MCF 10A (cell line): ENCODE data around the gene WDR73. TPM values are rescaled to one million over a fixed set of nuclear protein-coding genes. Genes with fewer than 3 reads are reported as not detected.
A peak's percentile ranks its signal among the peaks of the same experiment; 100 is the strongest.

ENCODE experiments used
- BruUV-seq: library from RNA; stranded (reverse); fragments of 400-500 nt; replicated peaks from 2 replicates; lab custom pipeline; 2021; lab: Mats Ljungman, UMichigan
- CTCF ChIA-PET: fragments of 300-600 bp; sonication (Branson Sonifier 250); formaldehyde crosslinking; extraction: SDS; loops from one replicate; lab custom pipeline; 2021; ENCODE audit warnings: antibody characterized with exemption, inconsistent platforms; lab: Yijun Ruan, JAX
- POLR2A ChIA-PET: fragments of 300-600, 350-650 bp; sonication (Branson Sonifier 250); formaldehyde crosslinking; extraction: SDS; loops from one replicate; lab custom pipeline; 2020; ENCODE audit warnings: antibody characterized with exemption, inconsistent platforms; lab: Yijun Ruan, JAX
- DNase-seq: peaks from one replicate; pipeline ENCODE4 v3.0.0-alpha.2; 2018; ENCODE audit not compliant: unreplicated experiment
- H3K27ac Mint-ChIP-seq: one replicate; pipeline ENCODE4 v1.8.0; 2022; ENCODE audit warnings: mild to moderate bottlenecking, low read depth, mixed read lengths; ENCODE audit not compliant: unreplicated experiment
- H3K27me3 Mint-ChIP-seq: one replicate; pipeline ENCODE4 v1.8.0; 2022; ENCODE audit warnings: mixed read lengths; ENCODE audit not compliant: insufficient read depth, unreplicated experiment
- H3K36me3 Mint-ChIP-seq: one replicate; pipeline ENCODE4 v1.8.0; 2022; ENCODE audit warnings: mild to moderate bottlenecking, moderate library complexity, mixed read lengths; ENCODE audit not compliant: insufficient read depth, unreplicated experiment
- H3K4me1 Mint-ChIP-seq: one replicate; pipeline ENCODE4 v1.8.0; 2022; ENCODE audit warnings: mixed read lengths; ENCODE audit not compliant: insufficient read depth, unreplicated experiment
- H3K4me3 Mint-ChIP-seq: one replicate; pipeline ENCODE4 v1.8.0; 2022; ENCODE audit warnings: mild to moderate bottlenecking, moderate library complexity, mixed read lengths; ENCODE audit not compliant: unreplicated experiment
- H3K9me3 Mint-ChIP-seq: one replicate; pipeline ENCODE4 v1.8.0; 2022; ENCODE audit warnings: mixed read lengths; ENCODE audit not compliant: unreplicated experiment
- CTCF ChIP-seq: fragments of 200-600 bp; IDR thresholded peaks from one replicate; pipeline ENCODE4 v1.8.0; 2022; ENCODE audit warnings: antibody characterized with exemption, mild to moderate bottlenecking; ENCODE audit not compliant: unreplicated experiment
- intact Hi-C: fragments of 100-400 bp; cut with micrococcal nuclease; formaldehyde crosslinking; loops from 2 replicates; pipeline ENCODE4 v1.14.1; 2022
- total RNA-seq: library from RNA; stranded (reverse); gene quantifications from 2 replicates; pipeline ENCODE4 v1.2.3, GENCODE V29; 2022

WDR73 gene
- total RNA-seq, 1 experiment from 2014 or later: 42.1 TPM

GRCh38 chr15:84634228-84634837 lies 19.8 kb downstream of the WDR73 start:
- intact Hi-C loops: no loop called here
- CTCF ChIA-PET: interaction anchor here (0.6 to 2.0 kb wide), 5 partner anchors 14 to 359 kb away, joined by 3 to 8 read pairs (median 4); partner anchors contain the start of gene WDR73

GRCh38 chr15:84633311-84634227 lies 20.5 kb downstream of the WDR73 start:
- ChIA-PET CTCF (interaction anchor here (0.6 to 1.9 kb wide), 2 partner anchors 46 to 359 kb away, joined by 3 to 8 read pairs; no protein-coding TSS in a partner anchor), POLR2A (interaction anchor here (0.9 to 2.6 kb wide), 10 partner anchors 8 to 296 kb away, joined by 3 to 22 read pairs (median 4); partner anchors contain the start of genes WDR73 and ZSCAN2)
- Mint-ChIP-seq H3K9me3 (no peaks in the 10 kb centered on the region), H3K4me1 (peaks cover 23% of the 10 kb centered on the region), H3K27ac (peak overlapping the region; percentile 71), H3K27me3 (no peaks in the 10 kb centered on the region), H3K4me3 (peak overlapping the region; percentile 91), H3K36me3 (peaks cover 42% of the 10 kb centered on the region)
- intact Hi-C loops: no loop called here
- no peak for TF ChIP-seq CTCF
- BruUV-seq: no TSS peak
- DNase-seq: peak; percentile 76

More at GRCh38 chr15:84634228-84634837, 19.8 kb downstream of the WDR73 start:
- peaks cover 50% of the 10 kb centered on the region for H3K36me3 Mint-ChIP-seq
- H3K27me3 Mint-ChIP-seq: no peaks in the 10 kb centered on the region
- POLR2A ChIA-PET: interaction anchor here (0.9 to 2.6 kb wide), 11 partner anchors 8 to 295 kb away, joined by 3 to 22 read pairs (median 5); partner anchors contain the start of genes WDR73 and ZSCAN2
- peaks cover 23% of the 10 kb centered on the region for H3K4me1 Mint-ChIP-seq
- DNase-seq: no peak
- no peaks in the 10 kb centered on the region for H3K9me3 Mint-ChIP-seq
- peak overlapping the region; percentile 91 for H3K4me3 Mint-ChIP-seq
- BruUV-seq: no TSS peak
- TF ChIP-seq CTCF: no peak
- no peak overlapping the region for H3K27ac Mint-ChIP-seq

GRCh38 chr15:84631706-84632272 lies 22.3 kb downstream of the WDR73 start:
- TF ChIP-seq CTCF: no peak
- Mint-ChIP-seq H3K4me3 (peak overlapping the region; percentile 91), H3K27me3 (no peaks in the 10 kb centered on the region), H3K4me1 (peaks cover 18% of the 10 kb centered on the region), H3K36me3 (peaks cover 26% of the 10 kb centered on the region), H3K9me3 (no peaks in the 10 kb centered on the region), H3K27ac (peak overlapping the region; percentile 88)
- POLR2A ChIA-PET: interaction anchor here (0.7 to 4.2 kb wide), 24 partner anchors 9 to 954 kb away, joined by 3 to 50 read pairs (median 4); partner anchors contain the start of genes NMB, SEC11A, WDR73 and ZSCAN2
- CTCF ChIA-PET: interaction anchor here (1.2 to 2.4 kb wide), 3 partner anchors 22 to 62 kb away, joined by 5 to 6 read pairs (median 5); partner anchors contain the start of gene WDR73
- BruUV-seq: TSS peak; percentile 71
- intact Hi-C loops: loop anchor here (1.0 to 2.0 kb wide), 2 partner anchors 23 to 31 kb away; partner anchors contain the start of genes WDR73 and ZSCAN2
- DNase-seq: peak; percentile 11
